Astrocyte (in vitro differentiated cells and primary cell): ENCODE results near the gene RUSC2. TPM values are rescaled to one million over a fixed set of nuclear protein-coding genes. Genes with fewer than 3 reads are reported as not detected.

Source experiments
- DNase-seq: peaks from one replicate; pipeline ENCODE4 v3.0.0-alpha.2; 2010; ENCODE audit warnings: low read depth
- FAIRE-seq: peaks from 2 replicates; lab custom pipeline; 2011; peaks lifted over from hg19 to GRCh38; lab: Jason Lieb, UNC
- H2AFZ ChIP-seq: 2 replicates; pipeline ENCODE4 v1.6.0; 2012; ENCODE audit warnings: low read depth, low read length, inconsistent platforms
- H3K27ac ChIP-seq: 2 replicates; pipeline ENCODE4 v1.5.1; 2011; ENCODE audit warnings: low read depth, low read length, inconsistent platforms
- H3K27me3 ChIP-seq: 2 replicates; pipeline ENCODE4 v1.6.0; 2011; ENCODE audit warnings: low read length, inconsistent platforms; ENCODE audit not compliant: insufficient read depth
- H3K36me3 ChIP-seq: 2 replicates; pipeline ENCODE4 v1.5.1; 2011; ENCODE audit warnings: low read length, inconsistent platforms; ENCODE audit not compliant: insufficient read depth
- H3K4me1 ChIP-seq: 2 replicates; pipeline ENCODE4 v1.5.1; 2011; ENCODE audit warnings: low read length, inconsistent platforms; ENCODE audit not compliant: insufficient read depth
- H3K4me2 ChIP-seq: 2 replicates; pipeline ENCODE4 v1.6.0; 2012; ENCODE audit warnings: low read length, inconsistent platforms
- H3K4me3 ChIP-seq: 2 replicates; pipeline ENCODE4 v1.5.1; 2011; ENCODE audit warnings: low read depth, mild to moderate bottlenecking, low read length, inconsistent platforms; ENCODE audit not compliant: insufficient read depth
- H3K79me2 ChIP-seq: 2 replicates; pipeline ENCODE4 v1.6.0; 2012; ENCODE audit warnings: mild to moderate bottlenecking, low read length, inconsistent platforms; ENCODE audit not compliant: insufficient read depth
- H3K9ac ChIP-seq: 2 replicates; pipeline ENCODE4 v1.6.0; 2012; ENCODE audit warnings: mild to moderate bottlenecking, low read length, inconsistent platforms
- H3K9me3 ChIP-seq: 2 replicates; pipeline ENCODE4 v1.5.1; 2012; ENCODE audit warnings: low read depth, mild to moderate bottlenecking, low read length, inconsistent platforms; ENCODE audit not compliant: insufficient read depth
- H4K20me1 ChIP-seq: 2 replicates; pipeline ENCODE4 v1.6.0; 2012; ENCODE audit warnings: low read length, inconsistent platforms; ENCODE audit not compliant: insufficient read depth
- H3K27ac Mint-ChIP-seq: one replicate; pipeline ENCODE4 v1.8.0; 2021; ENCODE audit warnings: mild to moderate bottlenecking, mixed read lengths; ENCODE audit not compliant: unreplicated experiment
- H3K27me3 Mint-ChIP-seq: one replicate; pipeline ENCODE4 v1.8.0; 2021; ENCODE audit warnings: low read depth, mixed read lengths; ENCODE audit not compliant: unreplicated experiment
- H3K36me3 Mint-ChIP-seq: one replicate; pipeline ENCODE4 v1.8.0; 2021; ENCODE audit warnings: low read depth, mixed read lengths; ENCODE audit not compliant: unreplicated experiment
- H3K4me1 Mint-ChIP-seq: one replicate; pipeline ENCODE4 v1.8.0; 2021; ENCODE audit warnings: low read depth, mixed read lengths; ENCODE audit not compliant: unreplicated experiment
- H3K4me3 Mint-ChIP-seq: one replicate; pipeline ENCODE4 v1.8.0; 2021; ENCODE audit warnings: mild to moderate bottlenecking, moderate library complexity, mixed read lengths; ENCODE audit not compliant: unreplicated experiment
- H3K9me3 Mint-ChIP-seq: one replicate; pipeline ENCODE4 v1.8.0; 2021; ENCODE audit warnings: mild to moderate bottlenecking, mixed read lengths; ENCODE audit not compliant: unreplicated experiment
- CTCF ChIP-seq: IDR thresholded peaks from 2 replicates; pipeline ENCODE4 v1.5.1; 2011; ENCODE audit warnings: low read depth, mild to moderate bottlenecking, inconsistent platforms, low read length, moderate library complexity; ENCODE audit not compliant: insufficient read depth
- EZH2 ChIP-seq: IDR thresholded peaks from 2 replicates; pipeline ENCODE4 v1.6.1; 2012; ENCODE audit warnings: mild to moderate bottlenecking, low read length, inconsistent platforms; ENCODE audit not compliant: insufficient read depth
- total RNA-seq: library from RNA; stranded (reverse); gene quantifications from 2 replicates; pipeline ENCODE4 v1.2.1, GENCODE V29; 2021

RUSC2 gene
- total RNA-seq, 1 donor from 2014 or later: 63.8 TPM

DNA sequence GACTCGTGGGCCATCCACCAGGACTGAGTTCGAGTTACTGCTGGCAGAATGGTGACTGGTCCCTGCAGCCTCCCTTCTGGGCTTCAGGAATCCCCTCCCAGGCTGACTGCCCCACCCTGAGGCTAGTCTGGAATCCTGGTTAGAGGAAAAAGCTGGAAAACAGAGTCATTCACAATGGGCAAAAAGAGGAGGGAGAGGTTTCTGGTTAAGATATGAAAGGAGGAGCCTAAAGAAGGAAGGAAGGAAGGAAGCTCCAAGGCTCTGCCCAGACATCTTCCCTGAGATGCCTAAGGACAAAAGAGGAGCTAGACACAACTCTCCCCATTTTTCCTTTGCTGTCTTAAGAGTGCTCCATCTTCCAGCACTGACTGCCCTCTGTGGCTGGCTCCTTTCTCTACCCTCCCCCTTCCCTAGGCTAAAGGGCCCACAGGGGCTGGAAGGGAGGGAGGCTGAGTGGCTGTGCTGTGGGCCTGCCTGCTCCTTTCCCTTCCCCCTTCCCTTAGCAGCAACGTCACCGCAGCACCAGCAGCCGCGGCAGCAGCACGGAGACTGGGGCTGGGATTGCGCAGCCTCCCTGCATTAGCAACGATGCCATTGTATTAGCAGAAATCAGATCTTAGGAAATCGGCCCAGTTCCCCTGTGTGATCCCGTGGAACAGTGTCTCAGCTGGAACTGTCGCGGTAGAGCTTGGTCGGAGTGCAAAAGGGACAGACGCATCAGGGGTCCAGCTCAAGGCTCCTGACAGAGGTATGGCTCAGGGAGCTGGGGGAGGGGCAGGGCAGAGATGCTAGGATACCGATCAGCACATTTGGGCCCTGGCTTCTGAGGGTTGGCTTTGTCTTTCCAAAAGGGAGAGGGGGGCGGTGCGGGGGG is 48.7 kb downstream of the RUSC2 start:
- Mint-ChIP-seq H3K27me3 (no peaks in the 10 kb centered on the region), H3K27ac (peak overlapping the region; percentile 94), H3K36me3 (peaks cover 19% of the 10 kb centered on the region), H3K4me1 (peaks cover 42% of the 10 kb centered on the region), H3K4me3 (peak overlapping the region; percentile 84), H3K9me3 (no peaks in the 10 kb centered on the region)
- Histone ChIP-seq H3K9me3 (no peaks in the 10 kb centered on the region), H3K27me3 (no peaks in the 10 kb centered on the region), H3K4me1 (peaks cover 29% of the 10 kb centered on the region), H4K20me1 (peaks cover 31% of the 10 kb centered on the region), H2AFZ (peak overlapping the region; percentile 73), H3K4me2 (peak overlapping the region; percentile 95), H3K9ac (peak overlapping the region; percentile 81), H3K79me2 (peaks cover 86% of the 10 kb centered on the region), H3K36me3 (no peaks in the 10 kb centered on the region), H3K27ac (peak overlapping the region; percentile 88), H3K4me3 (peak overlapping the region; percentile 74)
- FAIRE-seq: peak; percentile 76
- peak; percentile 82 for DNase-seq
- TF ChIP-seq CTCF (no peak), EZH2 (no peak)

Other genes with a start within 250 kb of the RUSC2 start
- gene TESK1, start 115.2 kb downstream of the RUSC2 start, total RNA-seq: 30.9 and 33.7 TPM in 2 replicates
- 1.8 and 2.4 TPM in 2 replicates for gene CD72, start 128.3 kb downstream of the RUSC2 start, total RNA-seq
- not detected in 2 replicates for gene SIT1, start 160.8 kb downstream of the RUSC2 start, total RNA-seq
- gene RMRP, start 167.9 kb downstream of the RUSC2 start, total RNA-seq: 13,402 and 14,410 TPM in 2 replicates
- gene CCDC107, start 168.2 kb downstream of the RUSC2 start, total RNA-seq: 15.5 and 18.8 TPM in 2 replicates
- gene ARHGEF39, start 175.1 kb downstream of the RUSC2 start, total RNA-seq: 0.53 and 1.0 TPM in 2 replicates
- gene CA9, start 183.8 kb downstream of the RUSC2 start, total RNA-seq: not detected in 2 replicates
- gene TPM2, start 199.8 kb downstream of the RUSC2 start, total RNA-seq: 1,947 and 2,001 TPM in 2 replicates
- gene TLN1, start 242.1 kb downstream of the RUSC2 start, total RNA-seq: 518 and 525 TPM in 2 replicates
- gene CREB3, start 242.6 kb downstream of the RUSC2 start, total RNA-seq: 80.3 and 84.1 TPM in 2 replicates